GM21360 (cell line): ENCODE results near the gene SNX1.
"Not testable (repeated sequence)": the region's sequence is repeated elsewhere in the genome, so short reads cannot be mapped to it uniquely, and the experiment has no call there.

ENCODE experiments used
- ATAC-seq: cut with Tn5 transposase; IDR thresholded peaks from one replicate; pipeline ENCODE4 v1.9.1; 2021; ENCODE audit warnings: mild to moderate bottlenecking, moderate library complexity; ENCODE audit not compliant: unreplicated experiment

SNX1 gene

GRCh38 chr15:64112073-64112772, 16.4 kb downstream of the SNX1 start:
- no peak for ATAC-seq

- no peak for ATAC-seq
Observed at GRCh38 chr15:64112904-64113303, 17.1 kb downstream of the SNX1 start.

GRCh38 chr15:64117759-64118487, 22.1 kb downstream of the SNX1 start:
- ATAC-seq: no peak

- not testable (repeated sequence) for ATAC-seq
Observed at GRCh38 chr15:64120322-64120721, 24.5 kb downstream of the SNX1 start.

- ATAC-seq: no peak
Observed at GRCh38 chr15:64121614-64122013, 25.8 kb downstream of the SNX1 start.

- no peak for ATAC-seq
Observed at GRCh38 chr15:64122444-64122843, 26.7 kb downstream of the SNX1 start.

- ATAC-seq: no peak
Observed at GRCh38 chr15:64122936-64123351, 27.2 kb downstream of the SNX1 start.

GRCh38 chr15:64125978-64126377, 30.2 kb downstream of the SNX1 start:
- no peak for ATAC-seq

- ATAC-seq: no peak
Observed at GRCh38 chr15:64127521-64128270, 31.9 kb downstream of the SNX1 start.

- no peak for ATAC-seq
Observed at GRCh38 chr15:64130159-64130558, 34.4 kb downstream of the SNX1 start.

- no peak for ATAC-seq
Observed at GRCh38 chr15:64131547-64131946, 35.8 kb downstream of the SNX1 start.

- ATAC-seq: no peak
Observed at GRCh38 chr15:64132217-64132616, 36.4 kb downstream of the SNX1 start.

- ATAC-seq: no peak
Observed at GRCh38 chr15:64133623-64134344, 38.0 kb downstream of the SNX1 start.

- ATAC-seq: no peak
Observed at GRCh38 chr15:64134345-64134829, 38.6 kb downstream of the SNX1 start.

- no peak for ATAC-seq
Observed at GRCh38 chr15:64136347-64136746, 40.6 kb downstream of the SNX1 start.

- no peak for ATAC-seq
Observed at GRCh38 chr15:64137226-64137833, 41.5 kb downstream of the SNX1 start.

- ATAC-seq: no peak
Observed at GRCh38 chr15:64138331-64138941, 42.7 kb downstream of the SNX1 start.

GRCh38 chr15:64141798-64142512, 46.2 kb downstream of the SNX1 start:
- ATAC-seq: no peak

GRCh38 chr15:64143276-64143675, 47.5 kb downstream of the SNX1 start:
- ATAC-seq: no peak
